Osteoblast (primary cell): ENCODE results near the gene RIPOR3. TPM values are rescaled to one million over a fixed set of nuclear protein-coding genes. Genes with fewer than 3 reads are reported as not detected.

Source experiments
- DNase-seq: peaks from one replicate; pipeline ENCODE4 v3.0.0; 2011; ENCODE audit warnings: low spot score, mixed read lengths; ENCODE audit not compliant: insufficient read length; ENCODE audit errors: missing footprints
- H2AFZ ChIP-seq: 2 replicates; pipeline ENCODE4 v1.6.0; 2011; ENCODE audit warnings: mild to moderate bottlenecking, low read length
- H3K27ac ChIP-seq: 2 replicates; pipeline ENCODE4 v1.5.1; 2011; ENCODE audit warnings: mild to moderate bottlenecking, low read depth, low read length, moderate library complexity
- H3K27me3 ChIP-seq: 2 replicates; pipeline ENCODE4 v1.6.0; 2012; ENCODE audit warnings: mild to moderate bottlenecking, control low read depth, inconsistent platforms, low read length, moderate library complexity; ENCODE audit not compliant: insufficient read depth
- H3K36me3 ChIP-seq: 2 replicates; pipeline ENCODE4 v1.5.1; 2011; ENCODE audit warnings: mild to moderate bottlenecking, low read length, control low read depth, moderate library complexity; ENCODE audit not compliant: insufficient read depth
- H3K4me1 ChIP-seq: 2 replicates; pipeline ENCODE4 v1.5.1; 2011; ENCODE audit warnings: mild to moderate bottlenecking, low read length, control low read depth, moderate library complexity; ENCODE audit not compliant: insufficient read depth
- H3K4me2 ChIP-seq: 2 replicates; pipeline ENCODE4 v1.6.0; 2011; ENCODE audit warnings: mild to moderate bottlenecking, low read length; ENCODE audit not compliant: insufficient read depth
- H3K4me3 ChIP-seq: fragments of 200-600 bp; sonication (generic); 3 replicates; pipeline ENCODE4 v1.5.1; 2012; ENCODE audit warnings: mild to moderate bottlenecking, low read length, inconsistent platforms; ENCODE audit not compliant: insufficient read depth
- H3K79me2 ChIP-seq: 2 replicates; pipeline ENCODE4 v1.6.0; 2012; ENCODE audit warnings: mild to moderate bottlenecking, low read length, control low read depth, inconsistent platforms; ENCODE audit not compliant: insufficient read depth
- H3K9me3 ChIP-seq: 2 replicates; pipeline ENCODE4 v1.5.1; 2011; ENCODE audit warnings: low read depth, low read length, control low read depth
- H4K20me1 ChIP-seq: 2 replicates; pipeline ENCODE4 v1.6.0; 2012; ENCODE audit warnings: mild to moderate bottlenecking, low read length, control low read depth; ENCODE audit not compliant: insufficient read depth
- total RNA-seq: library from RNA; depleted of rRNA; stranded (reverse); fragments of >200 nt; gene quantifications from 2 replicates; pipeline ENCODE4 v1.2.3, GENCODE V29; 2012
- TF ChIP-seq, protein P1 (sequence below): IDR thresholded peaks from 2 replicates; pipeline ENCODE4 v1.5.1; 2011; ENCODE audit warnings: mild to moderate bottlenecking, low read depth, low read length, moderate library complexity; ENCODE audit errors: extremely low read depth

RIPOR3 gene
- total RNA-seq, 1 donor: 1.1 TPM

DNA sequence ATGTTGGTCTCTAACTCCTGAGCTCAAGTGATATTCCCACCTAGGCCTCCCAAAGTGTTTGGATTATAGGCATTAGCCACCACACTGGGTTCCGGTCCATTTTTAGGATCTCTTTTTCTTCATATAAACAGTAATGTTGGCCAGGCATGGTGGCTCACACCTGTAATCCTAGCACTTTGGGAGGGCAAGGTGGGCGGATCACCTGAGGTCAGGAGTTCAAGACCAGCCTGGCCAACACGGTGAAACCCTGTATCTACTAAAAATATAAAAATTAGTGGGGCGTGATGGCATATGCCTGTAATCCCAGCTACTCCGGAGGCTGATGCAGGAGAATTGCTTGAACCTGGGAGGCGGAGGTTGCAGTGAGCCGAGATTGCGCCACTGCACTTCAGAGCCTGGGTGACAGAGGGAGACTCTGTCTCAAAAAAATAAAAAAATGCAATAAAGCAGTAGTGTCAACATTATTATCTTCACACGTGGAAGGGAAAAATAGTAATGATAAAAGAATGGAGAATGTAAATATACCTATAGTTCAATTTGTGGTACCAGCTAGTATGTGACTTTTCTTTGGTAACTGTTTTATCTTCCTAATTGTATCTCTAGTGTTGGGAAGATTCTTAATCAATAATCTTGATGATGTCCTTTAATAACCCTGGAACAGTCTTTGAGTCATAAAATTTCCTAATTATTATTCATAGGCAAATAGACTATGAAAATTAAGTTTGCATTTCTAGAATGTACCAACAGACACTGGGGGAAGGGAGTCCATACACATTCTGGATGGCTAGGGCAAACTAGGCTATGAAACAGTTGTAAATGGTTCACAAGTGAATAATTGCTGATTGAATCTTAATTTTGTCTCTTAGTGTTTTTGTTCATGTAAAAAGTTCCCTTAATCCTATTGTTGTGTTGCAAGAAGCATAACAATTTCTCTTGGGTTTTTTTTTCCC lies 43.7 kb upstream of the RIPOR3 start:
- no peak for DNase-seq
- no peak overlapping the region for H3K4me3 ChIP-seq
- no peaks in the 10 kb centered on the region for H3K9me3 ChIP-seq
- no peaks in the 10 kb centered on the region for H4K20me1 ChIP-seq
- no peaks in the 10 kb centered on the region for H3K36me3 ChIP-seq
- TF ChIP-seq, protein P1, sequence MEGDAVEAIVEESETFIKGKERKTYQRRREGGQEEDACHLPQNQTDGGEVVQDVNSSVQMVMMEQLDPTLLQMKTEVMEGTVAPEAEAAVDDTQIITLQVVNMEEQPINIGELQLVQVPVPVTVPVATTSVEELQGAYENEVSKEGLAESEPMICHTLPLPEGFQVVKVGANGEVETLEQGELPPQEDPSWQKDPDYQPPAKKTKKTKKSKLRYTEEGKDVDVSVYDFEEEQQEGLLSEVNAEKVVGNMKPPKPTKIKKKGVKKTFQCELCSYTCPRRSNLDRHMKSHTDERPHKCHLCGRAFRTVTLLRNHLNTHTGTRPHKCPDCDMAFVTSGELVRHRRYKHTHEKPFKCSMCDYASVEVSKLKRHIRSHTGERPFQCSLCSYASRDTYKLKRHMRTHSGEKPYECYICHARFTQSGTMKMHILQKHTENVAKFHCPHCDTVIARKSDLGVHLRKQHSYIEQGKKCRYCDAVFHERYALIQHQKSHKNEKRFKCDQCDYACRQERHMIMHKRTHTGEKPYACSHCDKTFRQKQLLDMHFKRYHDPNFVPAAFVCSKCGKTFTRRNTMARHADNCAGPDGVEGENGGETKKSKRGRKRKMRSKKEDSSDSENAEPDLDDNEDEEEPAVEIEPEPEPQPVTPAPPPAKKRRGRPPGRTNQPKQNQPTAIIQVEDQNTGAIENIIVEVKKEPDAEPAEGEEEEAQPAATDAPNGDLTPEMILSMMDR: no peak
- H2AFZ ChIP-seq: no peak overlapping the region
- no peak overlapping the region for H3K27ac ChIP-seq
- H3K27me3 ChIP-seq: peaks cover 6% of the 10 kb centered on the region
- no peak overlapping the region for H3K4me2 ChIP-seq
- H3K79me2 ChIP-seq: no peaks in the 10 kb centered on the region
- H3K4me1 ChIP-seq: peaks cover 14% of the 10 kb centered on the region

GRCh38 chr20:50733644-50734349 lies 42.5 kb upstream of the RIPOR3 start:
- Histone ChIP-seq H3K36me3 (no peaks in the 10 kb centered on the region), H3K4me3 (peak overlapping the region; percentile 4), H3K27me3 (peaks cover 6% of the 10 kb centered on the region), H2AFZ (peak overlapping the region; percentile 21), H3K27ac (no peak overlapping the region), H3K79me2 (no peaks in the 10 kb centered on the region), H3K4me1 (peaks cover 19% of the 10 kb centered on the region), H3K9me3 (no peaks in the 10 kb centered on the region), H4K20me1 (no peaks in the 10 kb centered on the region), H3K4me2 (peak overlapping the region; percentile 41)
- TF ChIP-seq, protein P1: no peak
- no peak for DNase-seq

DNA sequence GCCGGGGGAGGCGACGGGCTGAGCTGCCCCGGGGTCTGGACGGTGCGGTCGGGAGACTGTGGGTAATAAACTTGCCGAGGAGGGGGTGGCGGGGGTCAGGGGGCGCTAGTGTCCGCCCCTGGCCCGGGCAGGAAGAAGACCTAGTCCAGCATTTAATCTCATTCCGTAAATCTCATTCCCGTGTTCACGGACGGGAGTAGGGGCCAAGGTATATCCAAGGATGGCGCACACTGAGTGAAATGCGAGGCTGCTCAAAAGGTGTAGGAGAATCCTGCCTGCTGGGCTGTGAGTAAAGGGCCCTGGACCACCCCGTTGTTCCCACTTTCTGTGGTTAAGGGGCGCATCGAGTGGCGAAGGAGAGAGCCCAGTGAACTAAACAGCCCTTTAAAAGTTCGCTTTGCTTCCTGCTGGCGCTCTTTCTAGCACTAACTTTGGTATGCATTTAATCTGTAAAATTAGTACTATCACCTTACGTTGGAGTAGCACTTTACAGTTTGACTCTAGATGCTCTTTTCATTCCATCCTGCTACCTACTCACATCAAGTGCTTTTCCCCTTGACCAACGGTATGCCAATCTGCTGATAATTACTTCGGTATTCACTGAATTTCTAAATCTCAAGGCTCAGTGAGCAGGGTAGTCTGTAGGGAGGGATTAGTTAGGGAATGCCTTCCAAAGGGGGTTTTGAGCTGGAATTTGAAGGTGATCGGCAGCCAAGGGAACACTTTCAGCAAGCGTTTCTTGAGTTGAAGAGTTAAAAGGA lies 40.8 kb upstream of the RIPOR3 start:
- Histone ChIP-seq H3K36me3 (no peaks in the 10 kb centered on the region), H3K4me3 (peak overlapping the region; percentile 79), H4K20me1 (no peaks in the 10 kb centered on the region), H3K4me1 (peaks cover 32% of the 10 kb centered on the region), H2AFZ (no peak overlapping the region), H3K27me3 (peaks cover 6% of the 10 kb centered on the region), H3K4me2 (peak overlapping the region; percentile 95), H3K27ac (no peak overlapping the region), H3K79me2 (no peaks in the 10 kb centered on the region), H3K9me3 (no peaks in the 10 kb centered on the region)
- DNase-seq: peak; percentile 35
- TF ChIP-seq, protein P1: no peak
